CD14-positive monocyte (primary cell): ENCODE data around the gene PRRC2B. TPM values are rescaled to one million over a fixed set of nuclear protein-coding genes. Genes with fewer than 3 reads are reported as not detected.

Source experiments
- DNase-seq, 3 donors: peaks; one replicate each; pipeline ENCODE4 v3.0.0-alpha.2; 2011 to 2022
- H2AFZ ChIP-seq: 2 replicates; pipeline ENCODE4 v1.6.0; 2012; ENCODE audit warnings: mild to moderate bottlenecking, low read depth, low read length, inconsistent platforms; ENCODE audit not compliant: insufficient read depth, poor library complexity, severe bottlenecking
- H3K27ac ChIP-seq, 2 donors: 1 replicate in 1 of 2; 2 replicates in 1 of 2; pipeline ENCODE4 v1.5.1; 2012 to 2013; ENCODE audit warnings: low read length in 2 of 2, control low read depth in 1 of 2, inconsistent platforms in 1 of 2, low read depth in 1 of 2, mild to moderate bottlenecking in 1 of 2
- H3K27me3 ChIP-seq, 2 donors: one replicate each; pipeline versions ENCODE4 v1.6.0 to v1.6.1; 2011 to 2013; ENCODE audit warnings: low read length in 2 of 2; ENCODE audit not compliant: control insufficient read depth in 2 of 2, insufficient read depth in 2 of 2
- H3K36me3 ChIP-seq, 2 donors: replicated peaks in 1 of 2; 1 replicate in 1 of 2; 2 replicates in 1 of 2; pipeline versions ENCODE4 v1.5.1 to v1.6.1; 2012 to 2013; ENCODE audit warnings: low read length in 2 of 2, control low read depth in 1 of 2, inconsistent platforms in 1 of 2, mild to moderate bottlenecking in 1 of 2; ENCODE audit not compliant: insufficient read depth in 2 of 2, control insufficient read depth in 1 of 2
- H3K4me1 ChIP-seq, 2 donors: 1 replicate in 1 of 2; 2 replicates in 1 of 2; pipeline versions ENCODE4 v1.5.1 to v1.6.1; 2012 to 2013; ENCODE audit warnings: low read length in 2 of 2, control low read depth in 1 of 2, inconsistent platforms in 1 of 2, mild to moderate bottlenecking in 1 of 2, moderate library complexity in 1 of 2; ENCODE audit not compliant: insufficient read depth in 2 of 2, control insufficient read depth in 1 of 2
- H3K4me2 ChIP-seq: replicated peaks from 2 replicates; pipeline ENCODE3; 2012; ENCODE audit warnings: low read length, moderate library complexity, mild to moderate bottlenecking; ENCODE audit not compliant: poor library complexity, severe bottlenecking; ENCODE audit errors: extremely low read depth
- H3K4me3 ChIP-seq, 3 experiments: fragments of 200-600 bp in 1 of 3; sonication (generic) in 1 of 3; replicated peaks in 1 of 3; 1 replicate in 2 of 3; 2 replicates in 1 of 3; pipeline ENCODE4 v1.5.1; 2011 to 2013; ENCODE audit warnings: low read length in 3 of 3, mild to moderate bottlenecking in 3 of 3, control low read depth in 2 of 3, low read depth in 2 of 3, inconsistent platforms in 1 of 3, moderate library complexity in 1 of 3
- H3K79me2 ChIP-seq: 2 replicates; pipeline ENCODE4 v1.6.0; 2012; ENCODE audit warnings: mild to moderate bottlenecking, control low read depth, inconsistent platforms, low read length, moderate library complexity; ENCODE audit not compliant: insufficient read depth
- H3K9ac ChIP-seq: 2 replicates; pipeline ENCODE4 v1.6.0; 2017; ENCODE audit warnings: low read length, mild to moderate bottlenecking; ENCODE audit not compliant: insufficient read depth, poor library complexity, severe bottlenecking
- H3K9me3 ChIP-seq, 2 donors: replicated peaks in 1 of 2; 1 replicate in 1 of 2; 2 replicates in 1 of 2; pipeline versions ENCODE4 v1.5.1 to v1.6.1; 2012 to 2013; ENCODE audit warnings: low read length in 2 of 2, control low read depth in 1 of 2; ENCODE audit not compliant: control insufficient read depth in 1 of 2, insufficient read depth in 1 of 2
- H4K20me1 ChIP-seq: 2 replicates; pipeline ENCODE4 v1.6.0; 2012; ENCODE audit warnings: mild to moderate bottlenecking, low read length, control low read depth, moderate library complexity; ENCODE audit not compliant: insufficient read depth
- H3K27ac Mint-ChIP-seq, 7 donors: one replicate each; pipeline ENCODE4 v1.8.0; 2020; ENCODE audit warnings: mild to moderate bottlenecking in 7 of 7, mixed read lengths in 7 of 7, moderate library complexity in 6 of 7, inconsistent platforms in 2 of 7
- H3K27me3 Mint-ChIP-seq, 3 donors: one replicate each; pipeline ENCODE4 v1.8.0; 2021 to 2022; ENCODE audit warnings: low read depth in 3 of 3, mild to moderate bottlenecking in 3 of 3, mixed read lengths in 3 of 3, moderate library complexity in 3 of 3, inconsistent platforms in 1 of 3
- H3K36me3 Mint-ChIP-seq, 2 donors: one replicate each; pipeline ENCODE4 v1.8.0; 2020; ENCODE audit warnings: mixed read lengths in 2 of 2, inconsistent platforms in 1 of 2, mild to moderate bottlenecking in 1 of 2
- H3K4me1 Mint-ChIP-seq: one replicate; pipeline ENCODE4 v1.8.0; 2020; ENCODE audit warnings: mild to moderate bottlenecking, mixed read lengths
- H3K4me3 Mint-ChIP-seq, 2 donors: one replicate each; pipeline ENCODE4 v1.8.0; 2020; ENCODE audit warnings: mild to moderate bottlenecking in 2 of 2, mixed read lengths in 2 of 2, moderate library complexity in 1 of 2
- H3K9me3 Mint-ChIP-seq, 7 donors: one replicate each; pipeline ENCODE4 v1.8.0; 2020 to 2022; ENCODE audit warnings: mixed read lengths in 7 of 7, mild to moderate bottlenecking in 6 of 7, moderate library complexity in 6 of 7, inconsistent platforms in 2 of 7
- CTCF ChIP-seq: fragments of 200-600 bp; IDR thresholded peaks from one replicate; pipeline ENCODE4 v1.8.0; 2022; ENCODE audit warnings: antibody characterized with exemption, mild to moderate bottlenecking
- WGBS: methylation state at CpG from one replicate; pipeline ENCODE4 v1.1.5; 2013; ENCODE audit warnings: missing lambda C conversion rate; ENCODE audit not compliant: insufficient coverage; 5-methylcytosine and 5-hydroxymethylcytosine counted together
- intact Hi-C, 2 donors: fragments of 100-400 bp; cut with micrococcal nuclease; formaldehyde crosslinking; loops; one replicate each; pipeline versions ENCODE4 v1.15.0 to v1.15.1; 2023
- polyA plus RNA-seq, 3 donors: library from polyadenylated mRNA; depleted of rRNA in 1 of 3; unstranded in 2 of 3; stranded (reverse) in 1 of 3; fragments of 300-500 nt in 2 of 3; fragments of >200 nt in 1 of 3; fragmentation: Illumina TruSeq in 2 of 3; gene quantifications; 1 replicate in 2 of 3; 2 replicates in 1 of 3; pipeline ENCODE4 v1.2.3, GENCODE V29; 2012 to 2021

Gene PRRC2B
- polyA plus RNA-seq, 3 donors = 2.8 to 36.2 (median 8.6) TPM

- intact Hi-C loops = loop anchor here in 1 of 2 donors (5.0 kb wide), 1 partner anchor 131 kb away; no protein-coding TSS in a partner anchor
- peaks cover 0 to 1% (median 0%) of the 10 kb centered on the region in 3 donors for H3K27me3 Mint-ChIP-seq
- peaks cover 88 to 100% of the 10 kb centered on the region in 2 donors for H3K36me3 Mint-ChIP-seq
- Histone ChIP-seq H3K4me3 (no peak overlapping the region), H3K4me2 (no peak overlapping the region), H3K79me2 (no peaks in the 10 kb centered on the region), H3K36me3 (peaks cover 93 to 98% of the 10 kb centered on the region in 2 donors), H3K27ac (no peak overlapping the region), H3K9ac (no peak overlapping the region), H3K4me1 (no peaks in the 10 kb centered on the region), H2AFZ (no peak overlapping the region), H3K9me3 (no peaks in the 10 kb centered on the region), H3K27me3 (no peaks in the 10 kb centered on the region), H4K20me1 (peaks cover 80% of the 10 kb centered on the region)
- no peaks in the 10 kb centered on the region for H3K4me1 Mint-ChIP-seq
- H3K27ac Mint-ChIP-seq = peak overlapping the region in 2 of 7 donors; percentile 25 to 57
- no peak overlapping the region for H3K4me3 Mint-ChIP-seq
- 81% methylated on average over 3 of the region's 12 CpGs for WGBS
- peak in 2 of 3 donors; percentile 3 to 17 for DNase-seq
- peak; percentile 56 for TF ChIP-seq CTCF
- no peaks in the 10 kb centered on the region for H3K9me3 Mint-ChIP-seq
Observed at GRCh38 chr9:131478421-131478868, 84.6 kb downstream of the PRRC2B start.

GRCh38 chr9:131478911-131479310 lies 85.0 kb downstream of the PRRC2B start:
- no peak overlapping the region for H3K4me3 Mint-ChIP-seq
- no peaks in the 10 kb centered on the region for H3K79me2 ChIP-seq

More at GRCh38 chr9:131478911-131479310, 85.0 kb downstream of the PRRC2B start:
- peaks cover 88 to 100% of the 10 kb centered on the region in 2 donors for H3K36me3 Mint-ChIP-seq
- H3K4me2 ChIP-seq = no peak overlapping the region
- H3K27me3 Mint-ChIP-seq = peaks cover 0 to 1% (median 0%) of the 10 kb centered on the region in 3 donors
- H3K27ac Mint-ChIP-seq = no peak overlapping the region
- H3K27me3 ChIP-seq = no peaks in the 10 kb centered on the region
- no peaks in the 10 kb centered on the region for H3K9me3 ChIP-seq
- H4K20me1 ChIP-seq = peaks cover 78% of the 10 kb centered on the region
- no peak for DNase-seq
- WGBS = 98% methylated on average over 6 of the region's 10 CpGs
- H2AFZ ChIP-seq = no peak overlapping the region
- intact Hi-C loops = loop anchor here in 1 of 2 donors (5.0 kb wide), 1 partner anchor 132 kb away; no protein-coding TSS in a partner anchor
- no peak overlapping the region for H3K27ac ChIP-seq
- H3K9me3 Mint-ChIP-seq = no peaks in the 10 kb centered on the region
- no peak overlapping the region for H3K9ac ChIP-seq
- no peak overlapping the region for H3K4me3 ChIP-seq
- H3K4me1 Mint-ChIP-seq = no peaks in the 10 kb centered on the region
- H3K4me1 ChIP-seq = no peaks in the 10 kb centered on the region
- H3K36me3 ChIP-seq = peaks cover 93 to 98% of the 10 kb centered on the region in 2 donors
- TF ChIP-seq CTCF = no peak
